NB4 (cell line): ENCODE measurements around the gene UST.

Experiments
- DNase-seq: peaks from one replicate; pipeline ENCODE4 v3.0.0; 2010; ENCODE audit warnings: low read depth
- H3K4me3 ChIP-seq: one replicate; pipeline ENCODE4 v1.5.1; 2011; ENCODE audit warnings: mild to moderate bottlenecking, low read depth, low read length, moderate library complexity
- MYC ChIP-seq: IDR thresholded peaks from 2 replicates; pipeline ENCODE4 v1.6.1; 2011; ENCODE audit warnings: low read depth, low read length
- POLR2A ChIP-seq: IDR thresholded peaks from 2 replicates; pipeline ENCODE4 v1.6.1; 2011; ENCODE audit warnings: mild to moderate bottlenecking; ENCODE audit not compliant: insufficient read length; ENCODE audit errors: extremely low read depth
- TF ChIP-seq, protein P1 (sequence below): IDR thresholded peaks from one replicate; pipeline ENCODE4 v1.5.1; 2012; ENCODE audit warnings: low read depth, low read length
- TF ChIP-seq, protein P2 (sequence below): IDR thresholded peaks from 2 replicates; pipeline ENCODE4 v1.6.1; 2011; ENCODE audit warnings: low read depth, low read length

UST gene

GRCh38 chr6:149108749-149109100 lies 361.9 kb downstream of the UST start:
- no peak overlapping the region for H3K4me3 ChIP-seq
- no peak for TF ChIP-seq MYC
- TF ChIP-seq, protein P1, sequence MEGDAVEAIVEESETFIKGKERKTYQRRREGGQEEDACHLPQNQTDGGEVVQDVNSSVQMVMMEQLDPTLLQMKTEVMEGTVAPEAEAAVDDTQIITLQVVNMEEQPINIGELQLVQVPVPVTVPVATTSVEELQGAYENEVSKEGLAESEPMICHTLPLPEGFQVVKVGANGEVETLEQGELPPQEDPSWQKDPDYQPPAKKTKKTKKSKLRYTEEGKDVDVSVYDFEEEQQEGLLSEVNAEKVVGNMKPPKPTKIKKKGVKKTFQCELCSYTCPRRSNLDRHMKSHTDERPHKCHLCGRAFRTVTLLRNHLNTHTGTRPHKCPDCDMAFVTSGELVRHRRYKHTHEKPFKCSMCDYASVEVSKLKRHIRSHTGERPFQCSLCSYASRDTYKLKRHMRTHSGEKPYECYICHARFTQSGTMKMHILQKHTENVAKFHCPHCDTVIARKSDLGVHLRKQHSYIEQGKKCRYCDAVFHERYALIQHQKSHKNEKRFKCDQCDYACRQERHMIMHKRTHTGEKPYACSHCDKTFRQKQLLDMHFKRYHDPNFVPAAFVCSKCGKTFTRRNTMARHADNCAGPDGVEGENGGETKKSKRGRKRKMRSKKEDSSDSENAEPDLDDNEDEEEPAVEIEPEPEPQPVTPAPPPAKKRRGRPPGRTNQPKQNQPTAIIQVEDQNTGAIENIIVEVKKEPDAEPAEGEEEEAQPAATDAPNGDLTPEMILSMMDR, result no peak
- TF ChIP-seq, protein P2, sequence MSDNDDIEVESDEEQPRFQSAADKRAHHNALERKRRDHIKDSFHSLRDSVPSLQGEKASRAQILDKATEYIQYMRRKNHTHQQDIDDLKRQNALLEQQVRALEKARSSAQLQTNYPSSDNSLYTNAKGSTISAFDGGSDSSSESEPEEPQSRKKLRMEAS, result no peak
- no peak for TF ChIP-seq POLR2A
- no peak for DNase-seq

GRCh38 chr6:149109397-149110070 lies 362.7 kb downstream of the UST start:
- no peak overlapping the region for H3K4me3 ChIP-seq
- DNase-seq, result peak; percentile 92
- TF ChIP-seq, protein P1, result no peak
- TF ChIP-seq POLR2A, result no peak
- TF ChIP-seq, protein P2, result no peak
- no peak for TF ChIP-seq MYC

GRCh38 chr6:149111556-149112115 lies 364.8 kb downstream of the UST start:
- peak; percentile 38 for DNase-seq
- H3K4me3 ChIP-seq, result no peak overlapping the region
- TF ChIP-seq, protein P1, result no peak
- TF ChIP-seq MYC (no peak), POLR2A (no peak)
- TF ChIP-seq, protein P2, result no peak

DNA sequence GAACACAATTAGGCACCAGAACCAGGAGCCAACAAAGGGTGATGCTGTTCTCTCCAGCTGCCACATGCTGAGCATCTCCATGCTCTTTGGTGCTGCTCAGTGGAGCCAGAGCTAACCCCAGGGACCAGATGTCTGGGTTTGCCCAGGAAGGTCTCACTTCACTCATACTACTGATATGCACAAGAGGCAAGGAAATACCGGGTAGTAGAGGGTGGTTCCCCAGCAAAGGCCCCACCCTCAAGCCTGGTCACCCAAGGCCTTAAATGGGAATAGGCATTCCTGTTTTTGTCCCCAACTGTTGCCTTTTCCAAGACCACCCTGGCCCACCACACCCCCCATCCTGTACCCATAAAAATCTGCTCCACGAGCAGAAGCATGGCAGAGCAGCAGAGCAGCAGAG lies 366.1 kb downstream of the UST start:
- DNase-seq, result no peak
- TF ChIP-seq, protein P2, result no peak
- TF ChIP-seq MYC, result no peak
- TF ChIP-seq, protein P1, result no peak
- TF ChIP-seq POLR2A, result no peak
- H3K4me3 ChIP-seq, result no peak overlapping the region

DNA sequence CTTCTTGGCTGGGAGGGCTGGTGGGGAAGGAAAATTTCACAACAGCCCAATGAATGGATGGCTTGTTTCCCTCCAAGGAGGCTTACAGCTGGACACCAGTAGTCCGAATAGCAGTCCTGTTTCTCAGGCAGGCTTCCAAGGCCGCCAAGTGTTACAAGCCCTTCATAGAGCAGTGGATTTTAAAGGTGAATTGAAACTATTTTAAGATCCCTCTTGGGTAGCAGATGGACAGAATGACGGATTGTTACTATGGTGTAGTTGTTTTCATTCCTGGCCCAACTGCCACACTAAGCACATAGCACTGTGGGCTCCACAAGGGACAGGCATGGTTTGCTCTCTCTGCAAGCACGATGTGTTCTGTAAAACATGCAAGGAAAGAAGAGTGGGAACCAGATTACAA lies 367.3 kb downstream of the UST start:
- no peak for DNase-seq
- TF ChIP-seq POLR2A (no peak), MYC (no peak)
- TF ChIP-seq, protein P1, result no peak
- TF ChIP-seq, protein P2, result no peak
- no peak overlapping the region for H3K4me3 ChIP-seq
